Caco-2 (cell line): ENCODE measurements around the gene MED12L. TPM values are rescaled to one million over a fixed set of nuclear protein-coding genes. Genes with fewer than 3 reads are reported as not detected.

Experiments used
- BruUV-seq: library from RNA; stranded (reverse); fragments of 400-500 nt; replicated peaks from 2 replicates; lab custom pipeline; 2021; lab: Mats Ljungman, UMichigan
- CTCF ChIA-PET: fragments of 300-600 bp; sonication (Branson Sonifier 250); formaldehyde crosslinking; loops from one replicate; lab custom pipeline; 2022; ENCODE audit warnings: antibody characterized with exemption; lab: Charles Lee
- POLR2A ChIA-PET: fragments of 300-600 bp; sonication (Branson Sonifier 250); formaldehyde crosslinking; loops from one replicate; lab custom pipeline; 2022; ENCODE audit warnings: antibody characterized with exemption; lab: Charles Lee
- DNase-seq, 2 experiments: peaks; one replicate each; pipeline versions ENCODE4 v3.0.0 to v3.0.0-alpha.2; 2020 to 2022
- H3K27me3 ChIP-seq: replicated peaks from 2 replicates; pipeline ENCODE4 v1.6.0; 2011; ENCODE audit warnings: low read length; ENCODE audit not compliant: control insufficient read depth, insufficient read depth
- H3K36me3 ChIP-seq: 2 replicates; pipeline ENCODE4 v1.5.1; 2011; ENCODE audit warnings: low read length; ENCODE audit not compliant: control insufficient read depth, insufficient read depth
- H3K4me1 ChIP-seq: fragments of 250-450 bp; sonication (Bioruptor Pico); 2 replicates; pipeline ENCODE4 v1.5.1; 2020; ENCODE audit warnings: mild to moderate bottlenecking
- H3K4me3 ChIP-seq: 2 replicates; pipeline ENCODE4 v1.5.1; 2011; ENCODE audit warnings: low read depth, mild to moderate bottlenecking, control low read depth, low read length
- H3K9me3 ChIP-seq: fragments of 250-450 bp; sonication (Bioruptor Pico); 2 replicates; pipeline ENCODE4 v1.5.1; 2020; ENCODE audit warnings: mild to moderate bottlenecking, moderate library complexity
- H3K27ac Mint-ChIP-seq: one replicate; pipeline ENCODE4 v1.8.0; 2022; ENCODE audit warnings: mixed read lengths; ENCODE audit not compliant: unreplicated experiment
- H3K27me3 Mint-ChIP-seq: one replicate; pipeline ENCODE4 v1.8.0; 2022; ENCODE audit warnings: mixed read lengths; ENCODE audit not compliant: insufficient read depth, unreplicated experiment
- H3K36me3 Mint-ChIP-seq: one replicate; pipeline ENCODE4 v1.8.0; 2022; ENCODE audit warnings: mild to moderate bottlenecking, mixed read lengths; ENCODE audit not compliant: insufficient read depth, unreplicated experiment
- H3K4me1 Mint-ChIP-seq: one replicate; pipeline ENCODE4 v1.8.0; 2022; ENCODE audit warnings: low read depth, mixed read lengths; ENCODE audit not compliant: unreplicated experiment
- H3K4me3 Mint-ChIP-seq: one replicate; pipeline ENCODE4 v1.8.0; 2022; ENCODE audit warnings: mild to moderate bottlenecking, moderate library complexity, mixed read lengths; ENCODE audit not compliant: unreplicated experiment
- H3K9me3 Mint-ChIP-seq: one replicate; pipeline ENCODE4 v1.8.0; 2022; ENCODE audit warnings: mixed read lengths; ENCODE audit not compliant: unreplicated experiment
- intact Hi-C: fragments of 100-400 bp; cut with micrococcal nuclease; formaldehyde crosslinking; loops from one replicate; pipeline ENCODE4 v1.10.0; 2022; ENCODE audit not compliant: unreplicated experiment
- total RNA-seq: library from RNA; stranded (reverse); gene quantifications from 2 replicates; pipeline ENCODE4 v1.2.3, GENCODE V29; 2022
- TF ChIP-seq, protein P1 (sequence below), 2 experiments: fragments of 200-600 bp in 1 of 2; IDR thresholded peaks; 1 replicate in 1 of 2; 2 replicates in 1 of 2; pipeline versions ENCODE4 v1.5.1 to v1.8.0; 2011 to 2022; ENCODE audit warnings: antibody characterized with exemption in 1 of 2, control low read depth in 1 of 2, inconsistent platforms in 1 of 2, low read depth in 1 of 2, low read length in 1 of 2, mild to moderate bottlenecking in 1 of 2, moderate library complexity in 1 of 2; ENCODE audit not compliant: insufficient read depth in 1 of 2, severe bottlenecking in 1 of 2, unreplicated experiment in 1 of 2

The MED12L gene
- total RNA-seq, 1 experiment from 2014 or later, result 21.5 TPM

DNA sequence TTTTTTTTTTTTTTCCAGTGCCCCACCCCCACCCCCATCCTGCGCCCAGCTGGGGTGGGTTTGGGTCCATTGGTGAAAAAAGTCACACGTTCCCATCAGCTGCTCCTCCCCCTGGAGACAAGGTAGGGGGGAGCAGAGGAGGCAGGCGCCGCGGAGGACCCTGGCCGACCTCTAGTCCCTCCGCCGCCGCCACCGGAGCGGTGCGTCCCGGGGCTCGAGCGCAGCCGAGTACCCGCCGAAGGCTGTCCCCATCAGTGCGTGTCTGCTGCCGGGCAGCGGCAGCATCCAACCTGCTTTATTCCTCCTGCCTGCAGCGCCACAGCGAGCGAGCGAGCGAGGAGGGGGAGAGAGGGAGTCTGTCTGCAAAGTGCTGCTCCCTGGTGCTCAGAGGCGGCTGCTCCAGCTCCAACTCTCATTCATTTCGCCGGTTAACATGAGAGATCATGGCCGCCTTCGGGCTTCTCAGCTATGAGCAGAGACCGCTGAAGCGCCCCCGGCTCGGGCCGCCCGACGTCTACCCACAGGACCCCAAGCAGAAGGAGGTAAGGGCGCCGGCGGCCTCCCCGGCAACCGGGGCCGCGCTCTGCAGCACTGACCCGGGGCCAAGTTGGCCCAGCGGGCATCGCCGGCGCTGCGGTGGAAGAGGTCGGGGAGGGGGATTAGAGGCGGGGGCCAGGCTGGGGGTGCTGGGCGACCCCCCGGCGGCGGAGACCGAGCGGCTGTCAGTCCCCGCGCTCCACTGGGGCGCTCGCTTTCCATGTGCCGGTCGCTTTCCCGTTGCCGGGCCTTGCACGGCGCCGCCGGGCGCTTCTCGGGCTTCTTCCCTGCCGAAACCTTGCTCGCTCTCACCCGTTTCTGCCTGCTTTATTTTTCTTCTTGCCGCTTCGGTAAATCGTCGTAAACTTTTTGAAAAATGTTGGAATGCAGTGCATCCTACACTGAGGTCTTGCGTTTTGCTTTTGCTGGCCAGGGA is 1.3 kb downstream of the MED12L start:
- CTCF ChIA-PET, result interaction anchor here (0.5 to 2.2 kb wide), 14 partner anchors 19 to 1527 kb away, joined by 3 to 13 read pairs (median 4); no protein-coding TSS in a partner anchor
- Histone ChIP-seq H3K4me3 (peak overlapping the region; percentile 75), H3K27me3 (no peaks in the 10 kb centered on the region), H3K4me1 (peaks cover 7% of the 10 kb centered on the region; the same call in 1 of the 2 replicates), H3K9me3 (no peaks in the 10 kb centered on the region), H3K36me3 (no peaks in the 10 kb centered on the region)
- H3K4me1 Mint-ChIP-seq, result peaks cover 20% of the 10 kb centered on the region
- peak overlapping the region; percentile 86 for H3K4me3 Mint-ChIP-seq
- no peaks in the 10 kb centered on the region for H3K27me3 Mint-ChIP-seq
- no TSS peak for BruUV-seq
- intact Hi-C loops, result loop anchor here (1.0 to 10.0 kb wide), 6 partner anchors 19 to 302 kb away; no protein-coding TSS in a partner anchor
- POLR2A ChIA-PET, result interaction anchor here (0.6 kb wide), 1 partner anchor 22 kb away, joined by 11 read pairs; no protein-coding TSS in a partner anchor
- H3K27ac Mint-ChIP-seq, result peak overlapping the region; percentile 93
- no peaks in the 10 kb centered on the region for H3K9me3 Mint-ChIP-seq
- DNase-seq, result peak; percentile 80 to 88
- peaks cover 15% of the 10 kb centered on the region for H3K36me3 Mint-ChIP-seq
- TF ChIP-seq, protein P1, sequence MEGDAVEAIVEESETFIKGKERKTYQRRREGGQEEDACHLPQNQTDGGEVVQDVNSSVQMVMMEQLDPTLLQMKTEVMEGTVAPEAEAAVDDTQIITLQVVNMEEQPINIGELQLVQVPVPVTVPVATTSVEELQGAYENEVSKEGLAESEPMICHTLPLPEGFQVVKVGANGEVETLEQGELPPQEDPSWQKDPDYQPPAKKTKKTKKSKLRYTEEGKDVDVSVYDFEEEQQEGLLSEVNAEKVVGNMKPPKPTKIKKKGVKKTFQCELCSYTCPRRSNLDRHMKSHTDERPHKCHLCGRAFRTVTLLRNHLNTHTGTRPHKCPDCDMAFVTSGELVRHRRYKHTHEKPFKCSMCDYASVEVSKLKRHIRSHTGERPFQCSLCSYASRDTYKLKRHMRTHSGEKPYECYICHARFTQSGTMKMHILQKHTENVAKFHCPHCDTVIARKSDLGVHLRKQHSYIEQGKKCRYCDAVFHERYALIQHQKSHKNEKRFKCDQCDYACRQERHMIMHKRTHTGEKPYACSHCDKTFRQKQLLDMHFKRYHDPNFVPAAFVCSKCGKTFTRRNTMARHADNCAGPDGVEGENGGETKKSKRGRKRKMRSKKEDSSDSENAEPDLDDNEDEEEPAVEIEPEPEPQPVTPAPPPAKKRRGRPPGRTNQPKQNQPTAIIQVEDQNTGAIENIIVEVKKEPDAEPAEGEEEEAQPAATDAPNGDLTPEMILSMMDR (IDR thresholded peaks at IDR 0.05; ENCODE audit: insufficient read depth in 1 of 2, low read depth in 1 of 2, low read length in 1 of 2, severe bottlenecking in 1 of 2, unreplicated experiment in 1 of 2), result peak; percentile 48 to 63

GRCh38 chr3:151087648-151088047 is 2.2 kb downstream of the MED12L start:
- peaks cover 20% of the 10 kb centered on the region for H3K4me1 Mint-ChIP-seq
- TSS peak; percentile 26 for BruUV-seq
- no peak overlapping the region for H3K27ac Mint-ChIP-seq
- intact Hi-C loops, result loop anchor here (2.0 to 10.0 kb wide), 2 partner anchors 79 to 303 kb away; no protein-coding TSS in a partner anchor
- no peaks in the 10 kb centered on the region for H3K9me3 Mint-ChIP-seq
- H3K4me3 Mint-ChIP-seq, result peak overlapping the region; percentile 86
- H3K9me3 ChIP-seq, result no peaks in the 10 kb centered on the region
- H3K27me3 ChIP-seq, result no peaks in the 10 kb centered on the region
- peaks cover 15% of the 10 kb centered on the region for H3K36me3 Mint-ChIP-seq
- CTCF ChIA-PET, result interaction anchor here (0.5 kb wide), 1 partner anchor 300 kb away, joined by 3 read pairs; no protein-coding TSS in a partner anchor
- no peaks in the 10 kb centered on the region for H3K36me3 ChIP-seq
- POLR2A ChIA-PET, result no interaction called here
- TF ChIP-seq, protein P1 (IDR thresholded peaks at IDR 0.05; ENCODE audit: insufficient read depth in 1 of 2, low read depth in 1 of 2, low read length in 1 of 2, severe bottlenecking in 1 of 2, unreplicated experiment in 1 of 2), result no peak
- no peak overlapping the region; the same call in 1 of the 2 replicates for H3K4me3 ChIP-seq
- H3K27me3 Mint-ChIP-seq, result no peaks in the 10 kb centered on the region
- DNase-seq, result no peak
- H3K4me1 ChIP-seq, result peaks cover 7% of the 10 kb centered on the region; the same call in 1 of the 2 replicates

DNA sequence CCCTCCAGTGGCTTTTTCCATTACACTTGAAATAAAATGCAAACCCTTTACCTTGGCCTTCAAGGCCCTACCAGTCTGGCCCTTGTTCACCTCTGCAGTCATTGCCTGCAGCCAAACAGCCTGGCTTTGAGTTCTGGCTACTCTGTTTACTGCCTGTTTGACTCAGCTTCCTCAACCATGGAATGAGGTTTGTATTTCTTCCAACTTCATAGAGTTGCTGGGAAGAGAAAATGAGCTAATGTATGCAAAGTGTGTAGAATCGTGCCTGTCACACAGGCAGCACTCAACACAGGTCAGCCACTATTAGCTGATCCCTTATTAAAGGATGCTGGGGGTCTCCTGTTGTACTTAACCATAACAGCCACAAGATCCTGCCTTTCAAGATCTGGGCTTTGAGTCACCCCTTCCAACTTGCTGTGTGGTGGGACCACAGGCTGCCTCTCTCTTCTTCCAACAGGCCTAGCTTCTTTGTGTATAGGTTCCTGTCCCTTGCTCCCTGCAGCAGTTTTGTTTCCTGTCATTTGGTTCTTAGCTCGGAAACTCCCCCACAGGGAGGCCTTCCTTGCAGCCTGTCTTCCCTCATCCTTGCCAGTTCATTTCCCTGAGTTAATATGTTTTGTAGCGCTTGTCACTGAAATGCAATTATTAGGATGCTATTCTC is 6.4 kb downstream of the MED12L start:
- Mint-ChIP-seq H3K9me3 (no peaks in the 10 kb centered on the region), H3K27me3 (no peaks in the 10 kb centered on the region), H3K4me1 (peaks cover 9% of the 10 kb centered on the region), H3K27ac (no peak overlapping the region), H3K4me3 (no peak overlapping the region), H3K36me3 (peaks cover 9% of the 10 kb centered on the region)
- no peak overlapping the region for H3K4me3 ChIP-seq
- no peaks in the 10 kb centered on the region for H3K27me3 ChIP-seq
- TF ChIP-seq, protein P1 (IDR thresholded peaks at IDR 0.05; ENCODE audit: insufficient read depth in 1 of 2, low read depth in 1 of 2, low read length in 1 of 2, severe bottlenecking in 1 of 2, unreplicated experiment in 1 of 2), result no peak
- peaks cover 4% of the 10 kb centered on the region; the same call in 1 of the 2 replicates for H3K4me1 ChIP-seq
- intact Hi-C loops, result no loop called here
- POLR2A ChIA-PET, result no interaction called here
- DNase-seq, result no peak
- H3K36me3 ChIP-seq, result no peaks in the 10 kb centered on the region
- H3K9me3 ChIP-seq, result no peaks in the 10 kb centered on the region
- CTCF ChIA-PET, result no interaction called here
- BruUV-seq, result no TSS peak
